ENCODE results near the gene LRP8.

The LRP8 gene

GRCh38 chr1:53359934-53360276, 32.0 kb upstream of the LRP8 start:
- no peak for DNase-seq (ENCODE audit: low read depth in 3 of 3)

- no peak for DNase-seq (ENCODE audit: low read depth in 3 of 3)
Measured at GRCh38 chr1:53359225-53359933, 31.5 kb upstream of the LRP8 start.

GRCh38 chr1:53356637-53357036, 28.8 kb upstream of the LRP8 start:
- DNase-seq (ENCODE audit: low read depth in 3 of 3) = no peak

GRCh38 chr1:53354119-53354518, 26.2 kb upstream of the LRP8 start:
- no peak for DNase-seq (ENCODE audit: low read depth in 3 of 3)

- DNase-seq (ENCODE audit: low read depth in 3 of 3) = no peak
Measured at GRCh38 chr1:53352561-53352960, 24.7 kb upstream of the LRP8 start.

- no peak for DNase-seq (ENCODE audit: low read depth in 3 of 3)
Measured at GRCh38 chr1:53350853-53351767, 23.2 kb upstream of the LRP8 start.

- no peak for DNase-seq (ENCODE audit: low read depth in 3 of 3)
Measured at GRCh38 chr1:53349968-53350852, 22.3 kb upstream of the LRP8 start.

- DNase-seq (ENCODE audit: low read depth in 3 of 3) = no peak
Measured at GRCh38 chr1:53349369-53349835, 21.5 kb upstream of the LRP8 start.

- no peak for DNase-seq (ENCODE audit: low read depth in 3 of 3)
Measured at GRCh38 chr1:53348486-53349368, 20.9 kb upstream of the LRP8 start.

GRCh38 chr1:53346814-53347176, 18.9 kb upstream of the LRP8 start:
- DNase-seq (ENCODE audit: low read depth in 3 of 3) = no peak

- DNase-seq (ENCODE audit: low read depth in 3 of 3) = no peak
Measured at GRCh38 chr1:53345996-53346813, 18.3 kb upstream of the LRP8 start.

- no peak for DNase-seq (ENCODE audit: low read depth in 3 of 3)
Measured at GRCh38 chr1:53344921-53345838, 17.3 kb upstream of the LRP8 start.

GRCh38 chr1:53343831-53344668, 16.2 kb upstream of the LRP8 start:
- DNase-seq (ENCODE audit: low read depth in 3 of 3) = no peak

GRCh38 chr1:53342735-53343470, 15.0 kb upstream of the LRP8 start:
- no peak for DNase-seq (ENCODE audit: low read depth in 3 of 3)

- DNase-seq (ENCODE audit: low read depth in 3 of 3) = no peak
Measured at GRCh38 chr1:53341961-53342707, 14.3 kb upstream of the LRP8 start.

- no peak for DNase-seq (ENCODE audit: low read depth in 3 of 3)
Measured at GRCh38 chr1:53341521-53341895, 13.6 kb upstream of the LRP8 start.

Measured in stimulated activated CD4-positive, alpha-beta T cell treated with anti-CD3 and anti-CD28 coated beads, TNF-alpha, amount 100 ng/mL, for 4 hours (primary cell).